GM19099 (cell line): ENCODE results near the gene ADH5.

Experiments
- POLR2A ChIP-seq: IDR thresholded peaks from 3 replicates; pipeline ENCODE4 v1.6.1; 2011; ENCODE audit warnings: low read depth; ENCODE audit not compliant: insufficient read length; ENCODE audit errors: extremely low read depth

The ADH5 gene

DNA sequence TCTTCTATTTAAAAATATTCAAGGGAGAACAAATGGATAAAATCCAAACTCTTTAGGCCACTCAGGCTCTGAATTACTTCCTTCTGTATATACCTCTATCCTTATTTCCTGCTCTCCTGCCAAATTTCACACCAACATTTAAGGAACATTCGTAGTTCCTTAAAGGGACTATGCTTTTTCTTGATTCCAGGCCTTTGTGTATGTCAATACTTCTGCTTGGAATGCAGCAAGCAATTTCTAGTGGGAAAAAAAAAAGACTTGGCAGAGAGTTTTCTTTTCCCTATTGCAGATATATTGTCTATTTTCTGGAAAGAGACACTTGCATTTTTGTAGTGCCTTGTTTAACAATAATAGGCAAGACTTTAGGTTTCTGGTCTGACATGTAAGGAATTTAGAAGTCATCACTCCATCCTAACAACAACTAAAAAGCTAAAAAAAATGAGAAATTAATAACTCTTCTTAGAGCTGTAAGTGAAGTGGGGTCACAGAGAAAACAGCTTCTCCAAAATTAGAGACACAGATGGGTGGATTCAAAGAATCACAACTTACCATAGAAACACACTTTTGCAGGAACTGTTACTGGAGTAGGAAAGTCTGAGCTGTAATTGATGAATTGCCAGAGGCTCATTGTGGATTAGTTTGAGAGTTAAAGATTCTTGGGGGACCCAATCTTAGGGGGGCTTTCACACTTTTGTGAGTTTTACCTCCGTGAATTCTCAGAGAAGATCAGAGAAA, 2.1 kb upstream of the ADH5 start:
- no peak for TF ChIP-seq POLR2A

DNA sequence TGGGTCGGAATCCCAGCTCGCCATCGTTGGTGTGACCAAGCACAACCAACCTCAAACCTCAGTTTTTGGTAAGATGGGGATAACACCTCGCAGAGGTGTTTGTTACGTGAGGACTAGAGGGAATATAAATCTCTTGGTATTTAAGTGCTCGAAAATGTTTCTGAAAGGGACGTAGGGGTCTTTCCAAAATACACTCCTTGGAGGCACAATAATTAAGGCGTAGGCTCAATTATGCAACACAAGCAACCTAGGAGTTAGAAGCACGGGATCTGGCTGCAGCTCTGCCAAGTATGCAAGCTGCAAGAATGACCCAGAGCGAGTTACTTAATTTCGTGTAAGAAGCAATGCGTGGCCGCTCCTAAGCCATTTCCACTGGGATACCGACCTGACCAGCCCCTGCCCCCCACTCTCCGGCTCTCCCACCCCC, 552 bp downstream of the ADH5 start:
- no peak for TF ChIP-seq POLR2A

DNA sequence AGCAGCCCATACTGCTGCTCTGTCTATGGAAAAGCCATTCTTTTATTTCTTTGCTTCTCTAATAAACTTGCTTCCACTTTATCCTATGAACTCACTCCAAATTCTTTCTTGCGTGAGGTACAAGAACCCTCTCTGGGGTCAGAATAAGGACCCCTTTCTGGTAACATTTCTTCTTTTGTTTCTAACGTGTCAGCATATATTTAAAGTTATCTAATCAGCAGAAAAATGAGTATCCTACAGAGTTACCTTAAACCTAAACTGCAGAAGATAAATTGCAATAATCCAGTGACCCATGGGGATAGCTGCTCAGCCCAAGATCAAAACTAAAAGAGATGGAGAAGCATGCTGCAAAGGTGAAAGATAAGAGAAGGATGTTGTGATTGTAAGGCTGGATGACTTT, 4.0 kb downstream of the ADH5 start:
- TF ChIP-seq POLR2A, result no peak

DNA sequence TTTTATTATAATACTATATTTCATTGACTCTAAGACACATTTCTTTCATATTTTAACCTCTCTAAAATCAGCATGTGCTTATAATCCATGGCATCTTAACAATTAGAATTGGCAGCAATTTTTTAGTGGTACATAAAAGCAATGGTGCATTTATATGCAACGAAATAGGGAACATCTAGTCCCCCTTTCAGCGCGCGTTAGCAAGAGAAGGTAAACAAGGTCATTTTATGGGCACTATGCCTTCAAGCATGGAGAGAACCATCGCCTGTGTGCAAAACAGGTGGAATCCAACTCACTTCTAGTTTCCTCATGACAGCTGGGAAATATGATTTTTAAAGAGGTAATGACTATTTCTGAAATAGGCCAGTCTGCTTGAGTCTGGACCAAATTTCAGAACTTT, 6.4 kb downstream of the ADH5 start:
- no peak for TF ChIP-seq POLR2A

DNA sequence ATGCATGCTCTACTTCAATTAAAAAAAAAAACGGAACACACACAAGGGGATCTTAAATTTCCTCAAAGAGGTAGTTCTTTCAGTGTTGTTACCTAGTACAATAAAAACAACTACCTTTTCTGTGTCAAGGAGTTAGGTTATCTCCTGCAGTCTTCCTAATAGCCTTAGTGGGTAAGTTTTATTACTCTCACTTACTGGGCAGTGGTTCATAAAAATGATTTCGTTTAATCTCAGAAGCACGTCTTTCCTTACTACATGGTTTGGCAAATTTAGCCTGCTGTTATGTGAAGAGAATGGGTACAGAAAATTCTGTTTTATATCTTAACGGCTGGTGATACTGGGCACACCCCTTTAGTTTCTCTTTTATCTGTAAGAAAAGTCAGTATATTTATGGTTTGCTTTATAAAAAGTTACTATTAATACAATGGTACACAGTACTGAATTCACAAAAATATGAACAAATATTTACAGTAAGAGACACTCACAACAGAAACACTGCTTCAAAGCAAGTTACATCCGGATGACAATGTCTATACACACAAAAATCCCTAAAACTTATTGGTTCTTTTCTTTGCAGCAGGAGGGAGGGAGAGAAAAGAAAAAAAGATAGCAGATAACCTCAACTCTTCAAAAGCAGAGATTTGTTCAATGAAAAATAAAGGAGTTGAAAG, 8.8 kb downstream of the ADH5 start:
- no peak for TF ChIP-seq POLR2A

DNA sequence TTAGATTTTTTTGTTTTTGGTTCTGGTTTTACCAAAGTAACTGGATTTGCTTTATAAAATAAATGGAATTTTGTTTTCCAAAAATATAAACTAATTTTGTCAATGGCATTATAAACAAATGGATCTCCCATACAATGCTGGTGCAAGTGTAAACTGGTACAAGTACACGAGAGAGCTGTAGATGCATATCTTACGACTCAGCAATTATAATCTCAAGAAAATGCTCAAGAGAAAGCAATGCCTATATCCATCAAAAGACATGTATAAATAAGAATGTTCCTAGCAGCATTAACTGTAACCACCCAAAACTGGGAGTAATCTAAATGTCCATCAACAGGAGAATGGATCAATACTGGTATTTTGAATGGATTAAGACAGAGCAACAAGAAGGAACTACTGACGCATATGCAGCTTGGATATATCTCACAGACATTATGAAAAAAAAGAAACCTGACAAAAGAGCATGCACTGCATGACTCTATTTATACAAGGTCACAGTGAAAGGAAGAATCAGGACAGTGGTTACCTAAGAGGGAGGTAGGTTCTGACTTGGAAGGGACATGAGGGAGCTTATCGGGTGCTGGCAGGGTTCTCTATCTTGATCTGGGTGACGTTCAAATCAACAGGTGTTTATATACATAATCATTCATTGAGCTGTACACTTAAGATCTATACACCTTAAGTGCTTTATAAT, 9.5 kb downstream of the ADH5 start:
- TF ChIP-seq POLR2A, result no peak

DNA sequence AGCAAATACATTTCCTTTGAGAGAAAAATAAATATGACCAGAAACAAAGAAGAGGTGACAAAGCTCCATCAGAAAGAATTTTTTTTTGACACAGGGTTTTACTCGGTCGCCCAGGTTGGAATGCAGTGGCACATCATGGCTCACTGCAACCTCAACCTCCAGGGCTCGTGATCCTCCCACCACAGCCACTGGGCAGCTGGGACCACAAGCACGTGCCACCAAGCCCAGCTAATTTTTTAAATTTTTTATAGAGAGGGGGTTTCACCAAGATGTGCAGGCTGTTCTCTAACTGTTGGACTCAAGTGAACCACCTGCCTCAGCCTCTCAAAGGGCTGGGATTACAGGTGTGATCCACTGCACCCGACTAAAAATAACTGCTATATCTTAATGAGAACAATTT, 10.3 kb downstream of the ADH5 start:
- no peak for TF ChIP-seq POLR2A

DNA sequence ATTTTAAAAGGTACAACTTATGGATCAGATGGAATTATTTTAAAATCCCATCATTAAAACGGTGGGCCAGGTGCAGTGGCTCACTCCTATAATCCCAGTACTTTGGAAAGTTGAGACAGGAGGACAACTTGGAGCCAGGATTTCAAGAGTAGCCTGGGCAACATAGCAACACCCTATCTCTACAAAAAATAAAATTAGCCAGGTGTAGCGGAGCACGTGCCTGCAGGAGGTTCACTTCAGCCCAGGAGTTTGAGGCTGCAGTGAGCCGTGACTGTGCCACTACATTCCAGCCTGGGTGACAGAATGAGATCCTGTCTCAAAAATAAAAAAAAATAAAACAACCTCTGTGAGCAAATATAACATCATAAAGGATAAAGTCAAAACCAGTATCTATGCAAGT, 11.4 kb downstream of the ADH5 start:
- no peak for TF ChIP-seq POLR2A

DNA sequence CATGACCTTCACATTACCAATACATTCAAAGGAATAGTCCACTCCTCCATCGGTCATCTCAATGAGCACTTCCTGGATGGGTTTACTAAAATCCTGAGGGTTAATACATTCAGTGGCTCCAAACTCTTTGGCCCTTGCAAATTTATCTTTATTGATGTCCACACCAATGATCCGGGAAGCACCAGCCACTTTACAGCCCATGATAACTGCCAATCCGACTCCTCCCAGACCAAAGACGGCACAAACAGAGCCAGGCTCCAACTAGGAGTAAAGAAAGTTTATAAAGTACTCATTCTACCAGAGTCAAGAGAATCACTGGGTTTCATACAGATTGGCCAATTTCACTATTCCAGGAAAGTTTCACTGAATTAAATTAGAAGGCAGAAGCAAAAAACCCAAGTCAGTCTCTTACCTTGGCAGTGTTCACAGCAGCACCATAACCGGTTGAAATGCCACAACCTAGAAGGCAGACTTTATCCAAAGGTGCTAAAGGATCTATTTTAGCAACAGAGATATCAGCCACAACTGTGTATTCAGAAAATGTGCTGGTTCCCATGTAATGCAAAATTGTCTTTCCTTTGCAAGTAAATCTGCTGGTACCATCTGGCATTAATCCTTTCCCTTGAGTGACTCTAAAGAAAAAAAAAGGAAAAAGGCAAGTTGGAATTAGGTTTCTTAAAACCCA, 12.2 kb downstream of the ADH5 start:
- no peak for TF ChIP-seq POLR2A

DNA sequence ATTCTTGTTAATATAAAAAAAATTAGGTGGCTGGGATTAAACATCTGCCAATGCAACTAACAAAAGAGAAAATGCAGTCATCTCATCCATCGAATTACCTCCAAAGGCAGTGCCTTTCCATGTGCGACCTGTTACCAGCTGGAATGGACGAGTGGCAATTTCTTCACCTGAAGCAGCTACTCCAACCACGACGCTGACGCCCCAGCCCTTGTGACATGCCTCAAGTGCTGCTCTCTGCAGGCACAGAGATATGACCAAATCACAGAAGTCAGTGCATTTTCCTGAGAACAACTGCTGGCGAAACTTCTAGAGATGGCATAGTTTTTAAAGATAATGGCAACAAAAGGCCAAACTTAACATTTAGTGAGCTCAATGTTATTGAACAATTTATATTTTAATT, 13.8 kb downstream of the ADH5 start:
- no peak for TF ChIP-seq POLR2A

DNA sequence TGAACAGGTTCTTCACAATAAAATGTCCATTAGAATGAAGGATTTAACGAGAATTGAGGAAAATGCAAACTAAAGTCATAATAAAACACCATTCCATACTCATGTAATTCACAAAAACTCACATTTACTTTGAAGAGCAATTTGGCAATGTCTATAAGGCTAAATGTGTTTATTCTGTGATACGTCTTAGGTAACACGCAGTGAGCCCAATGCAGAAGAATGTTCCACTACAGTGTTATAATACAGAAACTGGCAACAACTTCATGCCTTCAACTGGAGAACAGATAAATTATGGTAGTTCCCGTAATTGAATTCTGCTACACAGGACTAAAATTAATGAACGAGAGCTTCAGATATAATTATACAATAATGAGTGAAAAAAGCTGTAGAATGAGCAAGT, 17.4 kb downstream of the ADH5 start:
- TF ChIP-seq POLR2A, result no peak

DNA sequence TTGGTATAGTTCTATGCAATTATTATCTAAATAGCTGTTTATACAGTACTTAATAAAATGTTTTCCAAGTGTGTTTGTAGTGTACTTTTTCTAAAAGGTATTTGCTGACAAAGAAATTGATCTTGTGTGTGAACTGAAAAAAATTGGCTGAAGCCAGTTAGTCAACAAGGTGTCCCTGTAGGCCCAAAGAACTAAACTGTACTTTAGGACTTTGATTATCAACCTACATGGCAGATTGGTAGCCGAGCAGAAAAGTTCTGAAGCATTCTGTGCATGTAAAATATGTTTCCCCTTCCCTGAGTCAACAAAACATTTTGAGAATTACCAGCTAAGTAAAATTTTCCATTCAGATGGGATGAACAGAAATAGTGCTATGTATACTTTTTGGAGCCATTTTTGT, 21.0 kb downstream of the ADH5 start:
- TF ChIP-seq POLR2A, result no peak

DNA sequence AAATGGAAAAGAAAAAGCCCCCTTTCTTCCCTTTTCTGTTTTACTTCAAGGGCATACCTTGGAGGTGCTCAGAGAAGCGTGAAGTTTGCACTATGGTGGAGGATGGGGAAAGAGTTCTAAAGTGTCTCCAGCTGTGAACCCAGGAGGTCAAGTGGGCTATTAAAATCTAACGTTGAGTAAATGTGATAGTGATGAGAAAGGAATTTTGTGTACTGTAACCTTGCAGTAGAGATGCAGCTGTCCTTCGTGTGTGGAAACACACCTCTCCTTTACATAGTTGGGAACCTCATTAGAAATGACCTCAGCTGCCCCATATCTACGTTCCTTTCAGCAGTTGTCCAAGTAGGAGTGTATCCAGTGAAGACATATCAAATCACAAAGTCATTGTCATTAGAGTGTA, 26.5 kb downstream of the ADH5 start:
- TF ChIP-seq POLR2A, result no peak

DNA sequence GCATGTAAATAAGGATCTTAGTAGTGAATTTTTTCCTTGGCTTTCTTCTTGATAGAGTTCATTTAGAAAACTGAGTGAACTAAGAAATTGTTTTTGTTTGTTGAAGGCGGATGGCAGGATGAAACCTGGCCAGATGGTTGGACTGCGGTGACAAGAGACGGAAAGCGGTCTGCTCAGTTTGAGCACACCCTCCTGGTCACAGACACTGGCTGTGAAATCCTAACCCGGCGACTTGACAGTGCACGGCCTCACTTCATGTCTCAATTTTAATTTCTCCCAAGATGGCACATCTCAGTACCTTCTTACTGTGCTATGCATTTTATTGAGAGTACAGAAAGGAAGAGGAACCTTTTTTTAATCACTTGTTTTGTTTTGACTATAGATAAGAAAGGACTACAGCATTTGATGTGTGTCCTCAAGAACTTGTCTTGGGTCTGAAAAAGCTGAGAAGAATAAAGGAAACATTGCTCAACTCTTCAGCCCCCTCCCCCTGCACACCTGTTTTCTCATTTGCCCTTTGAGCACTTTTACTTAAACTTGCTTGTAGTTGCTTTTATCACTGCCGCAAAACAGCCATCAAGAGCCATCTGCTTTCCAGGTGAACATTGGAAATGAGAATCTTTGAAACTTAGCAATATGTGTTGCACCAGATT, 27.4 kb downstream of the ADH5 start:
- no peak for TF ChIP-seq POLR2A

DNA sequence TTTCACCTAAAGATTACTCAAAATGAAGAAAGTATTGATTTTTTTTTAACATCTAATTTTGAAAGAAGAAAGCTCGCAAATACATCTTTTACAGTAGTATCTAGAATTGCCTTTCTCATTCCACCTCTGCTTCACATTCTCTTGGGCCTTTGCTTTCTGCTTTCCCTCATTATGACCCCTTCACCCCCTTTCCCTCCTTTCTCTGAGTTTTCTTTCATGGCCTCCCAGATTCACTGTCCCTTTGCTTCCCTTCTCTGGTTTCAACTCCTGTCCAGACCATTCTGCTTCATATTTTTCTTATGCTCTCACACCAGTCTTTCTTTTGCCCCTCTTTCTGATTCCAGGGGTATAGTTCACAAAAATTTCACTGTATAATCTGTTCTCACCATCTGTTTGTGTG, 29.0 kb downstream of the ADH5 start:
- no peak for TF ChIP-seq POLR2A
